Measurements from ENCODE around the gene DCXR.

DCXR gene

GRCh38 chr17:82082456-82082855, 45.0 kb upstream of the DCXR start:
- TF ChIP-seq HOXD13 (CRISPR knock-in tag; IDR thresholded peaks at IDR 0.05; ENCODE audit: borderline replicate concordance) (no peak), PRDM4 (tag by site-specific recombination; IDR thresholded peaks at IDR 0.05) (no peak), ZNF202 (tag by site-specific recombination; IDR thresholded peaks at IDR 0.05; ENCODE audit: borderline replicate concordance) (no peak), MEIS1 (CRISPR knock-in tag; IDR thresholded peaks at IDR 0.05; ENCODE audit: borderline replicate concordance) (no peak), ZNF19 (tag by site-specific recombination; IDR thresholded peaks at IDR 0.05; ENCODE audit: low read depth) (no peak), ZBTB21 (tag by site-specific recombination; IDR thresholded peaks at IDR 0.05) (no peak), ZNF660 (tag by site-specific recombination; IDR thresholded peaks at IDR 0.05) (no peak), ZNF791 (tag by site-specific recombination; IDR thresholded peaks at IDR 0.05) (no peak), ZNF350 (tag by site-specific recombination; IDR thresholded peaks at IDR 0.05) (no peak), ZIC2 (tag by site-specific recombination; IDR thresholded peaks at IDR 0.05) (no peak), ZNF280C (tag by site-specific recombination; IDR thresholded peaks at IDR 0.05) (no peak), KLF1 (tag by site-specific recombination; IDR thresholded peaks at IDR 0.05) (no peak), ZNF174 (tag by site-specific recombination; IDR thresholded peaks at IDR 0.05) (no peak), YY2 (tag by site-specific recombination; IDR thresholded peaks at IDR 0.05) (no peak), ZNF792 (tag by site-specific recombination; IDR thresholded peaks at IDR 0.05) (no peak), ZNF701 (tag by site-specific recombination; IDR thresholded peaks at IDR 0.05) (no peak), ZNF394 (tag by site-specific recombination; IDR thresholded peaks at IDR 0.05; ENCODE audit: borderline replicate concordance) (no peak), ZNF48 (tag by site-specific recombination; IDR thresholded peaks at IDR 0.05) (no peak), INSM2 (tag by site-specific recombination; IDR thresholded peaks at IDR 0.05) (no peak)
- Histone ChIP-seq H3K27ac (ENCODE audit: extremely low read depth, low read depth, low read length) (no peak overlapping the region), H3K9me3 (ENCODE audit: control insufficient read depth, insufficient read depth, low read depth, low read length) (no peaks in the 10 kb centered on the region), H3K4me3 (ENCODE audit: low read depth, low read length) (no peak overlapping the region), H3K4me1 (ENCODE audit: control insufficient read depth, insufficient read depth, low read length) (no peaks in the 10 kb centered on the region), H3K36me3 (ENCODE audit: control insufficient read depth in 2 of 2, insufficient read depth in 1 of 2, low read length in 2 of 2) (peaks cover 23 to 97% of the 10 kb centered on the region in 2 experiments)
- CTCF ChIA-PET = interaction anchor here (0.8 kb wide), 1 partner anchor 158 kb away, joined by 4 read pairs; no protein-coding TSS in a partner anchor
- POLR2A ChIA-PET = interaction anchor here (0.8 to 1.9 kb wide), 2 partner anchors 9 to 24 kb away, joined by 3 to 5 read pairs; no protein-coding TSS in a partner anchor

- H3K36me3 ChIP-seq (ENCODE audit: control insufficient read depth in 2 of 2, insufficient read depth in 1 of 2, low read length in 2 of 2) = peaks cover 21 to 95% of the 10 kb centered on the region in 2 experiments
- TF ChIP-seq REPIN1 (tag by site-specific recombination; IDR thresholded peaks at IDR 0.05; ENCODE audit: low read depth) = no peak
- TF ChIP-seq MYNN (tag by site-specific recombination; IDR thresholded peaks at IDR 0.05; ENCODE audit: borderline replicate concordance) = no peak
- no peak for TF ChIP-seq PATZ1 (tag by site-specific recombination; IDR thresholded peaks at IDR 0.05)
- no peak for TF ChIP-seq ZNF600 (tag by site-specific recombination; IDR thresholded peaks at IDR 0.05)
- no peak for TF ChIP-seq OVOL3 (tag by site-specific recombination; IDR thresholded peaks at IDR 0.05)
- TF ChIP-seq KLF16 (tag by site-specific recombination; IDR thresholded peaks at IDR 0.05) = no peak
- TF ChIP-seq ZNF664 (tag by site-specific recombination; IDR thresholded peaks at IDR 0.05) = no peak
- H3K4me3 ChIP-seq (ENCODE audit: low read depth, low read length) = no peak overlapping the region
- no peak overlapping the region for H3K27ac ChIP-seq (ENCODE audit: extremely low read depth, low read depth, low read length)
- ChIA-PET POLR2A (interaction anchor here (0.7 to 1.9 kb wide), 4 partner anchors 9 to 24 kb away, joined by 3 to 5 read pairs (median 3); no protein-coding TSS in a partner anchor), CTCF (interaction anchor here (0.7 to 0.8 kb wide), 2 partner anchors 13 to 157 kb away, joined by 3 to 4 read pairs; no protein-coding TSS in a partner anchor)
- no peaks in the 10 kb centered on the region for H3K4me1 ChIP-seq (ENCODE audit: control insufficient read depth, insufficient read depth, low read length)
- H3K9me3 ChIP-seq (ENCODE audit: control insufficient read depth, insufficient read depth, low read depth, low read length) = no peaks in the 10 kb centered on the region
Measured at GRCh38 chr17:82081966-82082365, 44.5 kb upstream of the DCXR start.
